IPS-20b (cell line): ENCODE measurements around the gene ESYT3.
"Not testable (repeated sequence)": the region's sequence is repeated elsewhere in the genome, so short reads cannot be mapped to it uniquely, and the experiment has no call there.

ENCODE experiments used
- H3K27ac ChIP-seq: one replicate; pipeline ENCODE4 v1.5.1; 2013; ENCODE audit warnings: low read length
- H3K27me3 ChIP-seq: 2 replicates; pipeline ENCODE4 v1.6.1; 2013; ENCODE audit warnings: mild to moderate bottlenecking, low read length, inconsistent platforms; ENCODE audit not compliant: insufficient read depth
- H3K36me3 ChIP-seq: 2 replicates; pipeline ENCODE4 v1.6.1; 2013; ENCODE audit warnings: low read depth, mild to moderate bottlenecking, inconsistent platforms, low read length, moderate library complexity; ENCODE audit not compliant: insufficient read depth
- H3K4me1 ChIP-seq: 2 replicates; pipeline ENCODE4 v1.6.1; 2013; ENCODE audit warnings: mild to moderate bottlenecking, control low read depth, inconsistent platforms, low read length, moderate library complexity; ENCODE audit not compliant: insufficient read depth
- H3K4me3 ChIP-seq: 2 replicates; pipeline ENCODE4 v1.5.1; 2013; ENCODE audit warnings: mild to moderate bottlenecking, low read length, inconsistent platforms
- H3K9ac ChIP-seq: 2 replicates; pipeline ENCODE4 v1.6.1; 2013; ENCODE audit warnings: low read depth, mild to moderate bottlenecking, inconsistent platforms, low read length, moderate library complexity
- H3K9me3 ChIP-seq: 2 replicates; pipeline ENCODE4 v1.6.1; 2013; ENCODE audit warnings: mild to moderate bottlenecking, low read depth, low read length, inconsistent platforms; ENCODE audit not compliant: insufficient read depth

Gene ESYT3

GRCh38 chr3:138479438-138479863, 45.0 kb downstream of the ESYT3 start:
- Histone ChIP-seq H3K9me3 (no peaks in the 10 kb centered on the region), H3K4me3 (no peak overlapping the region), H3K9ac (no peak overlapping the region), H3K27ac (no peak overlapping the region), H3K4me1 (no peaks in the 10 kb centered on the region), H3K36me3 (no peaks in the 10 kb centered on the region), H3K27me3 (no peaks in the 10 kb centered on the region)

DNA sequence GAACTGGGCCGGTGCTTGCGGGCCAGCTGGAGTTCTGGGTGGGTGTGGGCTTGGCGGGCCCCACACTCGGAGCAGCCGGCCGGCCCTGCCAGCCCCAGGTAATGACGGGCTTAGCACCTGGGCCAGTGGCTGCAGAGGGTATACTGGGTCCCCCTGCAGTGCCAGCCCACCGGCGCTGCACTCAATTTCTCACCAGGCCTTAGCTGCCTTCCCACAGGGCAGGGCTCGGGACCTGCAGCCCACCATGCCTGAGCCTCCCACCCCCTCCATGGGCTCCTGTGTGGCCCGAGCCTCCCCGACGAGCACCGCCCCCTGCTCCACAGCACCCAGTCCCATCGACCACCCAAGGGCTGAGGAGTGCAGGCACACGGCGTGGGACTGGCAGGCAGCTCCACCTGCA, 50.3 kb downstream of the ESYT3 start:
- not testable (repeated sequence) for H3K27ac ChIP-seq, H3K9ac ChIP-seq, H3K4me3 ChIP-seq, H3K4me1 ChIP-seq, H3K36me3 ChIP-seq, H3K27me3 ChIP-seq
- peaks cover 31% of the 10 kb centered on the region for H3K9me3 ChIP-seq

- not testable (repeated sequence) for H3K27ac ChIP-seq, H3K36me3 ChIP-seq
- peaks cover 31% of the 10 kb centered on the region for H3K9me3 ChIP-seq
Observed at GRCh38 chr3:138486580-138486979, 52.2 kb downstream of the ESYT3 start.

DNA sequence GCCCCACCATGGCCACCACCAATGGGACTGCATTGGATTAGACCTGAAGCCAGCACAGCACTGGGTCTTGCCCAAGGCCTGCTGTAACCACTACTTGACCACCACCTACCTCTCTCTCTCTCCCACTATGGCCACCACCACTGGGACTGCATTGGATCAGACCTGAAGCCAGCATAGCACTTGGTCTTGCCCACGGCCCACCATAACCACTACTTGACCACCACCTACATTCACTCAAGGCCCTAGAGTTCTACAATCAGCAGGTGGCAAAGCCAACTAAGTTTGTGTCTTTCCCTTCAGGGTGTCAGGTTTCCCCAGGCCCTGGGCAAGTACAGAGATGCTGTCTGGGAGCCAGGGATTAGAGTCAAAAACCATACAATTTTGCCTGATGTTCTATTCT, 57.6 kb downstream of the ESYT3 start:
- peaks cover 4% of the 10 kb centered on the region; the same call in 1 of the 2 replicates for H3K36me3 ChIP-seq
- H3K9me3 ChIP-seq: peaks cover 19% of the 10 kb centered on the region
- no peak overlapping the region for H3K4me3 ChIP-seq
- H3K27ac ChIP-seq: no peak overlapping the region
- no peaks in the 10 kb centered on the region for H3K27me3 ChIP-seq
- H3K4me1 ChIP-seq: peaks cover 10% of the 10 kb centered on the region; the same call in 1 of the 2 replicates
- H3K9ac ChIP-seq: no peak overlapping the region

More at GRCh38 chr3:138486580-138486979, 52.2 kb downstream of the ESYT3 start:
- H3K9ac ChIP-seq, H3K4me1 ChIP-seq, H3K27me3 ChIP-seq, H3K4me3 ChIP-seq: not testable (repeated sequence)

DNA sequence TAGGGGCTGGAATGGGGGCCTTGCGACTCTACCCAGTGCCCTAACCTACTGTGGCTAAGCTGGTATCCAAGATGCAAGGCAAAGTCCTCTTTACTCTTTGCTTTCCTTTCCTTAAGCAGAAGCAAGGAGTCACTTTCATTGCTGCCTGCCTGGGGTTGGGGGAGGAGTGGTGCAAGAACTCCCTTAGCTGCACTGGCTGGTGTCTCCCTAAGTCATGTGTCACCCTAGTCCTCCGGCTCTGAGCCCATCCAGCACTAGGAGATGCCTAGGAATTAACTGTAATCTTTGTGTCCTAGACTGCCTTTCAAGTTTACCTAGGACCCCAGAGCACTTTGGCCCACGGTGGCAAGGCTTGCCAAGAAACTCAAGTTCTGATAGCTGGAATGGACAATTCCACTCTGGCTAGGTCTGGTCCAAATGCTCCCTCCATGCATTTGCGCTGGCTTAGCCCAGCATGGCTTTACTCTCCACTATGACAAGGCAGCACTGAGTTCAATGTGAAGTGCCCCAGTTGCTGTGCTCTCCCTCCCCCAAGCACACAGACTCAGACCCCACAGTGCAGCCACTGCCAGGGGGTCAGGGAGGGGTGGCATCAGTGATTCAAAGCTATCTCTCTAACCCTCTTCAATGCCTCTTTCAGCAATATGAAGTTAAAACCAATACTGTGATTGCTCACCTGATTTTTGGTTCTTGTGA, 58.7 kb downstream of the ESYT3 start:
- H3K9me3 ChIP-seq: peaks cover 8% of the 10 kb centered on the region
- H3K36me3 ChIP-seq: peaks cover 4% of the 10 kb centered on the region; the same call in 1 of the 2 replicates
- peaks cover 11% of the 10 kb centered on the region; the same call in 1 of the 2 replicates for H3K4me1 ChIP-seq
- no peak overlapping the region for H3K4me3 ChIP-seq
- H3K27ac ChIP-seq: no peak overlapping the region
- H3K9ac ChIP-seq: no peak overlapping the region
- H3K27me3 ChIP-seq: no peaks in the 10 kb centered on the region

GRCh38 chr3:138493804-138494606, 59.6 kb downstream of the ESYT3 start:
- no peak overlapping the region for H3K9ac ChIP-seq
- H3K36me3 ChIP-seq: peaks cover 4% of the 10 kb centered on the region; the same call in 1 of the 2 replicates
- peaks cover 11% of the 10 kb centered on the region; the same call in 1 of the 2 replicates for H3K4me1 ChIP-seq
- no peaks in the 10 kb centered on the region for H3K27me3 ChIP-seq
- H3K9me3 ChIP-seq: peaks cover 4% of the 10 kb centered on the region
- H3K27ac ChIP-seq: no peak overlapping the region
- no peak overlapping the region for H3K4me3 ChIP-seq

GRCh38 chr3:138494607-138494929, 60.2 kb downstream of the ESYT3 start:
- Histone ChIP-seq H3K4me3 (no peak overlapping the region), H3K9ac (no peak overlapping the region), H3K9me3 (no peaks in the 10 kb centered on the region; the same call in 1 of the 2 replicates), H3K4me1 (peaks cover 11% of the 10 kb centered on the region; the same call in 1 of the 2 replicates), H3K27me3 (no peaks in the 10 kb centered on the region), H3K27ac (no peak overlapping the region), H3K36me3 (peaks cover 7% of the 10 kb centered on the region; the same call in 1 of the 2 replicates)

DNA sequence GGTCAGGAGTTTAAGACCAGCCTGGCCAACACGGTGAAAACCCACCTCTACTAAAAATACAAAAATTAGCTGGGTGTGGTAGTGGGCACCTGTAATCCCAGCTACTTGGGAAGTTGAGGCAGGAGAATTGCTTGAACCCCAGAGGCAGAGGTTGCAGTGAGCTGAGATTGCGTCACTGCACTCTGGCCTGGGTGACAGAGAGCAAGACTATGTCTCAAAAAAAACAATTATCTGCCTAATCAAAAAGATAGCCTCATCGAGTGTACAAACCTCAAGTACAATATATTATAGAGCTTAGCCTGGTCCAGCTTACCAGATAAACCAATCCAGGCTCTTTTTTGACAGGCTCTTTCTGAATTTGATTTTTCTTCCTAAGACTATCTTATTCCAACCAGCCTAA, 61.2 kb downstream of the ESYT3 start:
- not testable (repeated sequence) for H3K27me3 ChIP-seq, H3K4me3 ChIP-seq, H3K9ac ChIP-seq, H3K9me3 ChIP-seq, H3K27ac ChIP-seq
- Histone ChIP-seq H3K36me3 (peaks cover 12% of the 10 kb centered on the region; the same call in 1 of the 2 replicates), H3K4me1 (peaks cover 11% of the 10 kb centered on the region; the same call in 1 of the 2 replicates)

- peaks cover 11% of the 10 kb centered on the region; the same call in 1 of the 2 replicates for H3K4me1 ChIP-seq
- no peaks in the 10 kb centered on the region; the same call in 1 of the 2 replicates for H3K9me3 ChIP-seq
- no peak overlapping the region for H3K4me3 ChIP-seq
- no peaks in the 10 kb centered on the region for H3K27me3 ChIP-seq
- peaks cover 12% of the 10 kb centered on the region; the same call in 1 of the 2 replicates for H3K36me3 ChIP-seq
- H3K9ac ChIP-seq: no peak overlapping the region
- no peak overlapping the region for H3K27ac ChIP-seq
Observed at GRCh38 chr3:138496436-138496835, 62.0 kb downstream of the ESYT3 start.

- Histone ChIP-seq H3K27ac (no peak overlapping the region), H3K36me3 (peaks cover 12% of the 10 kb centered on the region; the same call in 1 of the 2 replicates), H3K9me3 (no peaks in the 10 kb centered on the region), H3K4me1 (peaks cover 11% of the 10 kb centered on the region; the same call in 1 of the 2 replicates), H3K4me3 (no peak overlapping the region), H3K27me3 (no peaks in the 10 kb centered on the region), H3K9ac (no peak overlapping the region)
Observed at GRCh38 chr3:138497021-138497420, 62.6 kb downstream of the ESYT3 start.

- Histone ChIP-seq H3K27ac (no peak overlapping the region), H3K27me3 (no peaks in the 10 kb centered on the region), H3K4me3 (no peak overlapping the region), H3K9me3 (no peaks in the 10 kb centered on the region), H3K9ac (no peak overlapping the region), H3K36me3 (peaks cover 12% of the 10 kb centered on the region; the same call in 1 of the 2 replicates), H3K4me1 (peaks cover 11% of the 10 kb centered on the region; the same call in 1 of the 2 replicates)
Observed at GRCh38 chr3:138497851-138498250, 63.4 kb downstream of the ESYT3 start.
